GM23248 (cell line): ENCODE measurements around the gene PKP3.
"Not testable (repeated sequence)": the region's sequence is repeated elsewhere in the genome, so short reads cannot be mapped to it uniquely, and the experiment has no call there.

ENCODE experiments used
- EZH2 ChIP-seq: fragments of 200-600 bp; sonication (generic); IDR thresholded peaks from 2 replicates; pipeline ENCODE4 v1.6.1; 2018; ENCODE audit warnings: antibody characterized with exemption, mild to moderate bottlenecking; ENCODE audit not compliant: insufficient read depth, poor library complexity, severe bottlenecking
- EZH2phosphoT487 ChIP-seq: fragments of 200-600 bp; sonication (generic); IDR thresholded peaks from 2 replicates; pipeline ENCODE4 v1.6.1; 2018; ENCODE audit warnings: antibody characterized with exemption, moderate library complexity, mild to moderate bottlenecking, low read depth; ENCODE audit not compliant: insufficient read depth

GRCh38 chr11:410711-411110 is 16.7 kb downstream of the PKP3 start:
- not testable (repeated sequence) for TF ChIP-seq EZH2phosphoT487, EZH2
